CD14-positive monocyte (primary cell): ENCODE results near the gene PRODH2. TPM values are rescaled to one million over a fixed set of nuclear protein-coding genes. Genes with fewer than 3 reads are reported as not detected.
A peak's percentile ranks its signal among the peaks of the same experiment; 100 is the strongest.

ENCODE experiments used
- DNase-seq, 3 donors: peaks; one replicate each; pipeline ENCODE4 v3.0.0-alpha.2; 2011 to 2022
- H2AFZ ChIP-seq: 2 replicates; pipeline ENCODE4 v1.6.0; 2012; ENCODE audit warnings: mild to moderate bottlenecking, low read depth, low read length, inconsistent platforms; ENCODE audit not compliant: insufficient read depth, poor library complexity, severe bottlenecking
- H3K27ac ChIP-seq, 2 donors: 1 replicate in 1 of 2; 2 replicates in 1 of 2; pipeline ENCODE4 v1.5.1; 2012 to 2013; ENCODE audit warnings: low read length in 2 of 2, control low read depth in 1 of 2, inconsistent platforms in 1 of 2, low read depth in 1 of 2, mild to moderate bottlenecking in 1 of 2
- H3K27me3 ChIP-seq, 2 donors: one replicate each; pipeline versions ENCODE4 v1.6.0 to v1.6.1; 2011 to 2013; ENCODE audit warnings: low read length in 2 of 2; ENCODE audit not compliant: control insufficient read depth in 2 of 2, insufficient read depth in 2 of 2
- H3K36me3 ChIP-seq, 2 donors: replicated peaks in 1 of 2; 1 replicate in 1 of 2; 2 replicates in 1 of 2; pipeline versions ENCODE4 v1.5.1 to v1.6.1; 2012 to 2013; ENCODE audit warnings: low read length in 2 of 2, control low read depth in 1 of 2, inconsistent platforms in 1 of 2, mild to moderate bottlenecking in 1 of 2; ENCODE audit not compliant: insufficient read depth in 2 of 2, control insufficient read depth in 1 of 2
- H3K4me1 ChIP-seq, 2 donors: 1 replicate in 1 of 2; 2 replicates in 1 of 2; pipeline versions ENCODE4 v1.5.1 to v1.6.1; 2012 to 2013; ENCODE audit warnings: low read length in 2 of 2, control low read depth in 1 of 2, inconsistent platforms in 1 of 2, mild to moderate bottlenecking in 1 of 2, moderate library complexity in 1 of 2; ENCODE audit not compliant: insufficient read depth in 2 of 2, control insufficient read depth in 1 of 2
- H3K4me2 ChIP-seq: replicated peaks from 2 replicates; pipeline ENCODE3; 2012; ENCODE audit warnings: low read length, moderate library complexity, mild to moderate bottlenecking; ENCODE audit not compliant: poor library complexity, severe bottlenecking; ENCODE audit errors: extremely low read depth
- H3K4me3 ChIP-seq, 3 experiments: fragments of 200-600 bp in 1 of 3; sonication (generic) in 1 of 3; replicated peaks in 1 of 3; 1 replicate in 2 of 3; 2 replicates in 1 of 3; pipeline ENCODE4 v1.5.1; 2011 to 2013; ENCODE audit warnings: low read length in 3 of 3, mild to moderate bottlenecking in 3 of 3, control low read depth in 2 of 3, low read depth in 2 of 3, inconsistent platforms in 1 of 3, moderate library complexity in 1 of 3
- H3K79me2 ChIP-seq: 2 replicates; pipeline ENCODE4 v1.6.0; 2012; ENCODE audit warnings: mild to moderate bottlenecking, control low read depth, inconsistent platforms, low read length, moderate library complexity; ENCODE audit not compliant: insufficient read depth
- H3K9ac ChIP-seq: 2 replicates; pipeline ENCODE4 v1.6.0; 2017; ENCODE audit warnings: low read length, mild to moderate bottlenecking; ENCODE audit not compliant: insufficient read depth, poor library complexity, severe bottlenecking
- H3K9me3 ChIP-seq, 2 donors: replicated peaks in 1 of 2; 1 replicate in 1 of 2; 2 replicates in 1 of 2; pipeline versions ENCODE4 v1.5.1 to v1.6.1; 2012 to 2013; ENCODE audit warnings: low read length in 2 of 2, control low read depth in 1 of 2; ENCODE audit not compliant: control insufficient read depth in 1 of 2, insufficient read depth in 1 of 2
- H4K20me1 ChIP-seq: 2 replicates; pipeline ENCODE4 v1.6.0; 2012; ENCODE audit warnings: mild to moderate bottlenecking, low read length, control low read depth, moderate library complexity; ENCODE audit not compliant: insufficient read depth
- H3K27ac Mint-ChIP-seq, 7 donors: one replicate each; pipeline ENCODE4 v1.8.0; 2020; ENCODE audit warnings: mild to moderate bottlenecking in 7 of 7, mixed read lengths in 7 of 7, moderate library complexity in 6 of 7, inconsistent platforms in 2 of 7
- H3K27me3 Mint-ChIP-seq, 3 donors: one replicate each; pipeline ENCODE4 v1.8.0; 2021 to 2022; ENCODE audit warnings: low read depth in 3 of 3, mild to moderate bottlenecking in 3 of 3, mixed read lengths in 3 of 3, moderate library complexity in 3 of 3, inconsistent platforms in 1 of 3
- H3K36me3 Mint-ChIP-seq, 2 donors: one replicate each; pipeline ENCODE4 v1.8.0; 2020; ENCODE audit warnings: mixed read lengths in 2 of 2, inconsistent platforms in 1 of 2, mild to moderate bottlenecking in 1 of 2
- H3K4me1 Mint-ChIP-seq: one replicate; pipeline ENCODE4 v1.8.0; 2020; ENCODE audit warnings: mild to moderate bottlenecking, mixed read lengths
- H3K4me3 Mint-ChIP-seq, 2 donors: one replicate each; pipeline ENCODE4 v1.8.0; 2020; ENCODE audit warnings: mild to moderate bottlenecking in 2 of 2, mixed read lengths in 2 of 2, moderate library complexity in 1 of 2
- H3K9me3 Mint-ChIP-seq, 7 donors: one replicate each; pipeline ENCODE4 v1.8.0; 2020 to 2022; ENCODE audit warnings: mixed read lengths in 7 of 7, mild to moderate bottlenecking in 6 of 7, moderate library complexity in 6 of 7, inconsistent platforms in 2 of 7
- WGBS: methylation state at CpG from one replicate; pipeline ENCODE4 v1.1.5; 2013; ENCODE audit warnings: missing lambda C conversion rate; ENCODE audit not compliant: insufficient coverage; 5-methylcytosine and 5-hydroxymethylcytosine counted together
- intact Hi-C, 2 donors: fragments of 100-400 bp; cut with micrococcal nuclease; formaldehyde crosslinking; loops; one replicate each; pipeline versions ENCODE4 v1.15.0 to v1.15.1; 2023
- polyA plus RNA-seq, 3 donors: library from polyadenylated mRNA; depleted of rRNA in 1 of 3; unstranded in 2 of 3; stranded (reverse) in 1 of 3; fragments of 300-500 nt in 2 of 3; fragments of >200 nt in 1 of 3; fragmentation: Illumina TruSeq in 2 of 3; gene quantifications; 1 replicate in 2 of 3; 2 replicates in 1 of 3; pipeline ENCODE4 v1.2.3, GENCODE V29; 2012 to 2021
- TF ChIP-seq, protein P1 (sequence below): fragments of 200-600 bp; IDR thresholded peaks from one replicate; pipeline ENCODE4 v1.8.0; 2022; ENCODE audit warnings: antibody characterized with exemption, mild to moderate bottlenecking

Gene PRODH2
- polyA plus RNA-seq, 3 donors = not detected

DNA sequence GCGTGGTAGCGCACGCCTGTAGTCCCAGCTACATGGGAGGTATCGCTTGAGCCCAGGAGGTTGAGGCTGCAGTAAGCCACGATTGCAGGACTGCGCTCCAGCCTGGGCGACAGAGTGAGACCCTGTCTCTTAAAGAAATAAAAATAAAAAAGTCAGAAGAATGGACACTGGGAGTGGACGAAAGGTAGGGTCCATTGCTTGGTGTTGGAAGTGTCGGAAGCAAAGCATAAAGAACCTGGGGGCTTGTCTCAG lies 37.7 kb downstream of the PRODH2 start:
- H3K27ac Mint-ChIP-seq = peak overlapping the region in 2 of 7 donors; percentile 67 to 80
- H3K27me3 Mint-ChIP-seq = peaks cover 0 to 5% (median 4%) of the 10 kb centered on the region in 3 donors
- H3K4me3 ChIP-seq = peak overlapping the region in 2 of 3 experiments; percentile 3 to 80
- peak overlapping the region; percentile 70 for H2AFZ ChIP-seq
- no peaks in the 10 kb centered on the region for H3K9me3 ChIP-seq
- peak overlapping the region; percentile 87 for H3K4me2 ChIP-seq
- H3K36me3 Mint-ChIP-seq = peaks cover 10 to 16% of the 10 kb centered on the region in 2 donors
- no peak overlapping the region for H3K9ac ChIP-seq
- peaks cover 20% of the 10 kb centered on the region for H3K79me2 ChIP-seq
- intact Hi-C loops = loop anchor here in 1 of 2 donors (5.0 to 10.0 kb wide), 3 partner anchors 33 to 280 kb away; partner anchors contain the start of genes IGFLR1, THAP8 and WDR62
- peaks cover 23% of the 10 kb centered on the region for H3K4me1 Mint-ChIP-seq
- peaks cover 14 to 19% of the 10 kb centered on the region in 2 donors for H3K4me1 ChIP-seq
- H3K9me3 Mint-ChIP-seq = no peaks in the 10 kb centered on the region
- H3K27ac ChIP-seq = no peak overlapping the region
- TF ChIP-seq, protein P1, sequence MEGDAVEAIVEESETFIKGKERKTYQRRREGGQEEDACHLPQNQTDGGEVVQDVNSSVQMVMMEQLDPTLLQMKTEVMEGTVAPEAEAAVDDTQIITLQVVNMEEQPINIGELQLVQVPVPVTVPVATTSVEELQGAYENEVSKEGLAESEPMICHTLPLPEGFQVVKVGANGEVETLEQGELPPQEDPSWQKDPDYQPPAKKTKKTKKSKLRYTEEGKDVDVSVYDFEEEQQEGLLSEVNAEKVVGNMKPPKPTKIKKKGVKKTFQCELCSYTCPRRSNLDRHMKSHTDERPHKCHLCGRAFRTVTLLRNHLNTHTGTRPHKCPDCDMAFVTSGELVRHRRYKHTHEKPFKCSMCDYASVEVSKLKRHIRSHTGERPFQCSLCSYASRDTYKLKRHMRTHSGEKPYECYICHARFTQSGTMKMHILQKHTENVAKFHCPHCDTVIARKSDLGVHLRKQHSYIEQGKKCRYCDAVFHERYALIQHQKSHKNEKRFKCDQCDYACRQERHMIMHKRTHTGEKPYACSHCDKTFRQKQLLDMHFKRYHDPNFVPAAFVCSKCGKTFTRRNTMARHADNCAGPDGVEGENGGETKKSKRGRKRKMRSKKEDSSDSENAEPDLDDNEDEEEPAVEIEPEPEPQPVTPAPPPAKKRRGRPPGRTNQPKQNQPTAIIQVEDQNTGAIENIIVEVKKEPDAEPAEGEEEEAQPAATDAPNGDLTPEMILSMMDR = no peak
- no peak for DNase-seq
- H3K36me3 ChIP-seq = peaks cover 4 to 5% of the 10 kb centered on the region in 2 donors
- WGBS = 41% methylated on average over 9 of the region's 9 CpGs
- peak overlapping the region; percentile 84 to 85 for H3K4me3 Mint-ChIP-seq
- H4K20me1 ChIP-seq = no peaks in the 10 kb centered on the region
- no peaks in the 10 kb centered on the region for H3K27me3 ChIP-seq

DNA sequence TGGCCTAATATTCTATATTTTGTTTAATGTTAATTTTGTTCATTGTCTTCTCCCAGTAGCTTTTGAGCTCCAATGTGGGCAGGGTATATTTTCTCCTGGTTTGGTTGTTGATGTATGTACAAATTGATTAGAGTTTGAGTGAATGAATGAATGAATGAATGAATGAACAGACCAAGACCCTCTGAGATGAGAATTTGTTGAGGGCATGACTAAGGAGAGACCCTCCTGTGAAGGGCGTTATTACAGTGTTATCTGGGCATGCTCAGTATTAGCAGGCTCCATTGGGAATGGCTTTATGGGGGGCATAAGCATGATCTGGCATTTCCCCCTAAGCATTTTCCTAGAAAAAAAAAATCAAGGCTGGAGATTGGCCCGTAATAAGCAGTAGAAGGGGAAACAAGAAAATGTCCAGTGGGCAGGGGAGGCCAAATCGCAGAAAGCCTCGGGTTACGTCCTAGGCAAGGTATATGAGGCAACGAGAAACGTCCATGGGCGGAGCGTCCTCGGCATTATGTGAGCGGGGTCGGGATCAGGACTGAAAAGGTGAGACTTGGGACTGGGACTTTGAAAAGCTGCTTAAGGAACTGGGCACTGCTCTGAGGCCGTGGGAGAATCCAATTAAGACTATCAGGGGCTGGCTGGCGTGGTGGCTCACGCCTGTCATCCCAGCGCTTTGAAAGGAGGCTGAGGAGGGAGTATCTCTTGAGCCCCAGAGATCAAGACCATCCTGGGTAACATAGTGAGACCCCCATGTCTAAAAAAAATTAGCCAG lies 38.2 kb downstream of the PRODH2 start:
- H3K79me2 ChIP-seq = peaks cover 20% of the 10 kb centered on the region
- intact Hi-C loops = loop anchor here in 1 of 2 donors (5.0 to 10.0 kb wide), 3 partner anchors 32 to 280 kb away; partner anchors contain the start of genes IGFLR1, THAP8 and WDR62
- peak overlapping the region in 2 of 3 experiments; percentile 3 to 80 for H3K4me3 ChIP-seq
- no peaks in the 10 kb centered on the region for H4K20me1 ChIP-seq
- H3K4me2 ChIP-seq = peak overlapping the region; percentile 87
- H3K4me1 ChIP-seq = peaks cover 14 to 19% of the 10 kb centered on the region in 2 donors
- H3K27ac ChIP-seq = no peak overlapping the region
- Mint-ChIP-seq H3K36me3 (peaks cover 8 to 12% of the 10 kb centered on the region in 2 donors), H3K9me3 (peaks cover 0 to 2% (median 0%) of the 10 kb centered on the region in 7 donors), H3K4me3 (peak overlapping the region; percentile 84 to 85), H3K4me1 (peaks cover 23% of the 10 kb centered on the region), H3K27ac (peak overlapping the region in 2 of 7 donors; percentile 67 to 80), H3K27me3 (peaks cover 0 to 5% (median 4%) of the 10 kb centered on the region in 3 donors)
- peak overlapping the region; percentile 70 for H2AFZ ChIP-seq
- TF ChIP-seq, protein P1 = no peak
- DNase-seq = no peak
- H3K9ac ChIP-seq = no peak overlapping the region
- no peaks in the 10 kb centered on the region for H3K9me3 ChIP-seq
- WGBS = 66% methylated on average over 15 of the region's 16 CpGs
- peaks cover 0 to under 1% of the 10 kb centered on the region in 2 donors for H3K36me3 ChIP-seq
- no peaks in the 10 kb centered on the region for H3K27me3 ChIP-seq
